D721Med (cell line): ENCODE measurements around the gene STAP2.

Experiments
- DNase-seq: peaks from one replicate; pipeline ENCODE4 v3.0.0; 2011; ENCODE audit warnings: low spot score; ENCODE audit not compliant: insufficient read length
- FAIRE-seq: peaks from 2 replicates; lab custom pipeline; 2011; peaks lifted over from hg19 to GRCh38; lab: Jason Lieb, UNC
- TF ChIP-seq, protein P1 (sequence below): IDR thresholded peaks from 2 replicates; pipeline ENCODE4 v1.5.1; 2012; ENCODE audit warnings: mild to moderate bottlenecking, control low read depth; ENCODE audit not compliant: insufficient read depth; ENCODE audit errors: missing control alignments

Gene STAP2

DNA sequence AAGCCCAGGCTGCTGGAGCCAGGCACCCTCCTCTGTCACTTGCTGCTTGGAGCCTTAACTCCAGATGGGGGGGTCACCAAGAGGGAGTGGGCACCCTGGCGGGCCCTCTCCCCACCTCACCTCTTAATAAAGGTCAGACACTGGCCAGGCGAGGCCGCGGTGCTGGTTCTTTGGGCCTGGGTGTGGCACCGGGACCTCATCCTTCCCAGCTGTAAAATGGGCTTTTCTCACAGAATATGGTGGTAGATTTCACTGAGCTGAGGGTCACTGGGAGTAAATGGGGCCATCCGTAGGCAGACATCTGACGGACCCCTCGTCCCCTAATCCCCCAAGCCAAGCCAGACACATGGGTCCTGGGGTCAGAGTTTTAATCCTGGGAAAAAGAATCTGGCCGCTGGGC, 14.9 kb downstream of the STAP2 start:
- TF ChIP-seq, protein P1, sequence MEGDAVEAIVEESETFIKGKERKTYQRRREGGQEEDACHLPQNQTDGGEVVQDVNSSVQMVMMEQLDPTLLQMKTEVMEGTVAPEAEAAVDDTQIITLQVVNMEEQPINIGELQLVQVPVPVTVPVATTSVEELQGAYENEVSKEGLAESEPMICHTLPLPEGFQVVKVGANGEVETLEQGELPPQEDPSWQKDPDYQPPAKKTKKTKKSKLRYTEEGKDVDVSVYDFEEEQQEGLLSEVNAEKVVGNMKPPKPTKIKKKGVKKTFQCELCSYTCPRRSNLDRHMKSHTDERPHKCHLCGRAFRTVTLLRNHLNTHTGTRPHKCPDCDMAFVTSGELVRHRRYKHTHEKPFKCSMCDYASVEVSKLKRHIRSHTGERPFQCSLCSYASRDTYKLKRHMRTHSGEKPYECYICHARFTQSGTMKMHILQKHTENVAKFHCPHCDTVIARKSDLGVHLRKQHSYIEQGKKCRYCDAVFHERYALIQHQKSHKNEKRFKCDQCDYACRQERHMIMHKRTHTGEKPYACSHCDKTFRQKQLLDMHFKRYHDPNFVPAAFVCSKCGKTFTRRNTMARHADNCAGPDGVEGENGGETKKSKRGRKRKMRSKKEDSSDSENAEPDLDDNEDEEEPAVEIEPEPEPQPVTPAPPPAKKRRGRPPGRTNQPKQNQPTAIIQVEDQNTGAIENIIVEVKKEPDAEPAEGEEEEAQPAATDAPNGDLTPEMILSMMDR, result no peak
- FAIRE-seq, result no peak
- no peak for DNase-seq

DNA sequence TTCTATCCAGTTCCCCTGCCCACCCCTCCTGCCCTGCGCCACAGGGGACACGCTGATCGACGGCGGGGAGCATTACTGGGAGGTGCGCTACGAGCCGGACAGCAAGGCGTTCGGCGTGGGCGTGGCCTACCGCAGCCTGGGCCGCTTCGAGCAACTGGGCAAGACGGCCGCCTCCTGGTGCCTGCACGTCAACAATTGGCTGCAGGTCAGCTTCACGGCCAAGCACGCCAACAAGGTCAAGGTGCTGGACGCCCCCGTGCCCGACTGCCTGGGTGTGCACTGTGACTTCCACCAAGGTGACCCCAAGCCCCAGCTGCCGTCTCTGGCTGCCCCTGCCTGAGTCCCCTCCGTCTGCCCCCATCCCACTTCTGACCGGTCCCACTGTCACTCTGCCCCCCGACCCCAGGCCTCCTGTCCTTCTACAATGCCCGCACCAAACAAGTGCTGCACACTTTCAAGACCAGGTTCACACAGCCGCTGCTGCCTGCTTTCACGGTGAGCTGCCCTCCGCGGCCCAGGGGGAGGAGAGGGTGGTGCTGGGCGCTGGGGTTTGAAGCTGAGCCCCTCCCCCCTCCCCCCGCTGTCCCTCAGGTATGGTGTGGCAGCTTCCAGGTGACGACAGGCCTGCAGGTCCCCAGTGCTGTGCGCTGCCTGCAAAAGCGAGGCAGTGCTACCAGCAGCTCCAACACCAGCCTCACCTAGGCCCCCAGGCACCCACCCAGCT, 15.5 kb downstream of the STAP2 start:
- FAIRE-seq (no peak), DNase-seq (no peak)
- TF ChIP-seq, protein P1, result no peak

DNA sequence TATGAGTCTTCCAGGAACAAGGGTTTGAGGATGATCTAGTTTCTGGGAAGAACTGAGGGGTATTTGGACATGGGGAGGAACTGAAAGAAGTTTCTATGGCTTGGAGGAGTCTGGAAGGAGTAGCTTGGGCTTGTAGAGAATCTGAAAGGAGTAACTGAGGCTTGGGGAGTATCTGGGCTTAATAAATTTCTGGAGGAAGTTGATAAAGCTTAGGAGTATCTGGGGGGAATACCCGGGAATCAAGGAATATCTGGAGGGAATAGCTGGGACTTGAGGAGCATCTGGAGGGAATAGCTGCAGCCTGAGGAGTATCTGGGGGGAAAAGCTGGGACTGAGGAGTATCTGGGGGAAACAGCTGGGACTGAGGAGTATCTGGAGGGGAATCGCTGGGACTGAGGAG, 18.2 kb downstream of the STAP2 start:
- TF ChIP-seq, protein P1, result no peak
- DNase-seq (no peak), FAIRE-seq (no peak)

DNA sequence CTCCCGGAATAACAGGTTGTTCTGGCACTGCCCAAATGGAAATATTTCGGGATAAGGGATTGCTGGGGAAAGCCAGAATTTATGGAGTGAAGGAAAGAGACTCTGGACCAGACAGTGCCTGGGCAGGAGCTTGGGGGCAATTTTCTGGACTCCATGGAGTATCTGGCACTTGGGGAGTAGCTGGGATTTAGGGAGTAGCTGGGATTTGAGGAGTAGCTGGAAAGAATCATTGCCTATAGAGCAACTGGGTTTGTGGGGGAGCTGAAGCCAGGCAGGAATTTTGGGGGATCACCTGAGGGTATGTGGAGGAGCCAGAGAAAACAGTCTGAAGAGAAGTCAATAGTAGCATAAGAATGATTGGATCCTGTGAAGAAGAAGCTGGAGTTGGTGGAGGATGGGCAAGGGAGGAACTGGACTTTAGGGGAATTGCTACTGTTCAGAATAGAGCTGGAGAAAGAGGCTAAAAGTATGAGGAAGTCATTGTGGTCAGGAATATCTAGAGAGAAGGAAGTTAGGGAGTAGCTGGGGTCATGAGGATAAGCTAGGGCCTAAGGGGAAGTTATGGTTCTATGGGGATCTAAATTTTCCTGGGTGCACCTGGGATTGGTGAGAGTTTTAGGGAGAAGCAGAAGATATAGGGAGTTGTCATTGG, 19.4 kb downstream of the STAP2 start:
- no peak for DNase-seq
- TF ChIP-seq, protein P1, result no peak
- no peak for FAIRE-seq

DNA sequence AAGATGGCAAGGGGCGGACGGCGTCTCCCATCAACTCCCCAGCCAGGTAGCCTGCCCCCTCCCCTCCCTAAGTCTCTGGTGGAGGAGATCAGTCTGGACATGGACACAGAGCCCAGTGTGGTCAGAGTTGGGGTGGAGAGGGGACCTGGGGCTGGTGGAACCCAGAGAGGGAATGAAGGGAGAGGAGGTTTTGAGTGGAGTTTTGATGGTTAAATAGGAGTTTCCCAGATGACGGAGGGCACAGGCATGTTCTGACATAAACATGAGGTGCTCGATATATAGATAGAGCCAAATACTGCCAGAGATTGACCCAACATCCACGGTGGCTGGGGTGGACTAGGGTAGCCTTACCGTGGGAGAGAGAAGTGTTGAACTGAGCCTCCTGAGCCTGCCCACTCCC, 20.2 kb downstream of the STAP2 start:
- TF ChIP-seq, protein P1, result no peak
- FAIRE-seq (no peak), DNase-seq (no peak)

DNA sequence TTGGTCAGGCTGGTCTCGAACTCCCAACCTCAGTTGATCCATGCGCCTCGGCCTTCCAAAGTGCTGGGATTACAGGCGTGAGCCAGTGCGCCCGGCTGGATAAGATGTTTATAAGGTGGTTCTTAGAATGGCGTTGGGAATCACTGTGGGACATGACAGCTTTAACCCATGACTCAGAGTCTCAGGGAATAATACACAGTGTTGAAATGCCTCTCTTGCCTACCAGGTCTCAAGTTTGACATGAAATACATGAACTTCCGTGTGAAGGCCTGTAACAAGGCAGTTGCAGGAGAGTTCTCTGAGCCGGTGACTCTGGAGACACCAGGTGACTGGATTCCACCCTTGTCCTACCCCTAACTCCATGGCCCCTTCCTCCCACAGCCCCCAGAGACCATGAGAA, 21.7 kb downstream of the STAP2 start:
- TF ChIP-seq, protein P1, result no peak
- FAIRE-seq, result no peak

More for the DNA sequence above, 21.7 kb downstream of the STAP2 start:
- DNase-seq, result peak; percentile 3
